GM19351 (cell line): ENCODE measurements around the gene CELF6.

Experiments used
- ATAC-seq: cut with Tn5 transposase; IDR thresholded peaks from one replicate; pipeline ENCODE4 v1.9.1; 2021; ENCODE audit warnings: mild to moderate bottlenecking, moderate library complexity; ENCODE audit not compliant: unreplicated experiment

The CELF6 gene

GRCh38 chr15:72319985-72320671 is at the start of gene CELF6:
Gene CELF6 (minus strand): TSS chr15:72320157. CDS start chr15:72319874, 283 bp downstream.
- peak; percentile 79 for ATAC-seq

GRCh38 chr15:72368899-72369298 is 48.9 kb upstream of the CELF6 start:
- no peak for ATAC-seq

- no peak for ATAC-seq
Observed at GRCh38 chr15:72368325-72368724, 48.4 kb upstream of the CELF6 start.

- peak; percentile 83 for ATAC-seq
Observed at GRCh38 chr15:72365844-72366243, 45.9 kb upstream of the CELF6 start.

- no peak for ATAC-seq
Observed at GRCh38 chr15:72361176-72361575, 41.2 kb upstream of the CELF6 start.

GRCh38 chr15:72358650-72359171 is 38.8 kb upstream of the CELF6 start:
- peak; percentile 73 for ATAC-seq

- no peak for ATAC-seq
Observed at GRCh38 chr15:72358121-72358520, 38.2 kb upstream of the CELF6 start.

GRCh38 chr15:72354496-72354895 is 34.5 kb upstream of the CELF6 start:
- ATAC-seq, result no peak

- ATAC-seq, result no peak
Observed at GRCh38 chr15:72353266-72353665, 33.3 kb upstream of the CELF6 start.

- ATAC-seq, result no peak
Observed at GRCh38 chr15:72345806-72346205, 25.8 kb upstream of the CELF6 start.

- ATAC-seq, result no peak
Observed at GRCh38 chr15:72345280-72345679, 25.3 kb upstream of the CELF6 start.

GRCh38 chr15:72344602-72345001 is 24.6 kb upstream of the CELF6 start:
- no peak for ATAC-seq

- no peak for ATAC-seq
Observed at GRCh38 chr15:72342385-72342784, 22.4 kb upstream of the CELF6 start.

- no peak for ATAC-seq
Observed at GRCh38 chr15:72341361-72341760, 21.4 kb upstream of the CELF6 start.

- no peak for ATAC-seq
Observed at GRCh38 chr15:72340366-72340765, 20.4 kb upstream of the CELF6 start.

- ATAC-seq, result no peak
Observed at GRCh38 chr15:72339777-72340177, 19.8 kb upstream of the CELF6 start.

GRCh38 chr15:72338617-72339321 is 18.8 kb upstream of the CELF6 start:
- no peak for ATAC-seq

- no peak for ATAC-seq
Observed at GRCh38 chr15:72338148-72338547, 18.2 kb upstream of the CELF6 start.

GRCh38 chr15:72334842-72335241 is 14.9 kb upstream of the CELF6 start:
- no peak for ATAC-seq

- ATAC-seq, result no peak
Observed at GRCh38 chr15:72331021-72331420, 11.1 kb upstream of the CELF6 start.

- ATAC-seq, result no peak
Observed at GRCh38 chr15:72323752-72324151, 3.8 kb upstream of the CELF6 start.

- peak; percentile 34 for ATAC-seq
Observed at GRCh38 chr15:72319360-72319984, 485 bp downstream of the CELF6 start.
